Right ventricle myocardium inferior (tissue), 1 donor: ENCODE data around the gene CRISPLD2. TPM values are rescaled to one million over a fixed set of nuclear protein-coding genes. Genes with fewer than 3 reads are reported as not detected.
A peak's percentile ranks its signal among the peaks of the same experiment; 100 is the strongest.

Experiments
- ATAC-seq: fragments of 200-7000 bp; cut with Tn5 transposase; one replicate; pipeline ENCODE4 v1.9.1; 2020; ENCODE audit warnings: mild to moderate bottlenecking, moderate library complexity
- DNase-seq: peaks from one replicate; pipeline ENCODE4 v3.0.0; 2021; ENCODE audit errors: missing footprints
- intact Hi-C: fragments of 100-400 bp; cut with DNase I; formaldehyde crosslinking; loops from one replicate; pipeline ENCODE4 v1.11.0; 2022
- total RNA-seq: library from RNA; stranded (reverse); fragmentation: NEBNext Ultra II Directional; extraction: Animal tissue kit (Norgen Biotek cat#: 25700); gene quantifications from one replicate; pipeline ENCODE4 v1.2.1, GENCODE V29; 2021
- donor health status: DM: no; HTN: yes; CAD: no; lungs with severe emphysema.

CRISPLD2 gene
- total RNA-seq, 1 donor from 2014 or later, result 38.1 TPM

DNA sequence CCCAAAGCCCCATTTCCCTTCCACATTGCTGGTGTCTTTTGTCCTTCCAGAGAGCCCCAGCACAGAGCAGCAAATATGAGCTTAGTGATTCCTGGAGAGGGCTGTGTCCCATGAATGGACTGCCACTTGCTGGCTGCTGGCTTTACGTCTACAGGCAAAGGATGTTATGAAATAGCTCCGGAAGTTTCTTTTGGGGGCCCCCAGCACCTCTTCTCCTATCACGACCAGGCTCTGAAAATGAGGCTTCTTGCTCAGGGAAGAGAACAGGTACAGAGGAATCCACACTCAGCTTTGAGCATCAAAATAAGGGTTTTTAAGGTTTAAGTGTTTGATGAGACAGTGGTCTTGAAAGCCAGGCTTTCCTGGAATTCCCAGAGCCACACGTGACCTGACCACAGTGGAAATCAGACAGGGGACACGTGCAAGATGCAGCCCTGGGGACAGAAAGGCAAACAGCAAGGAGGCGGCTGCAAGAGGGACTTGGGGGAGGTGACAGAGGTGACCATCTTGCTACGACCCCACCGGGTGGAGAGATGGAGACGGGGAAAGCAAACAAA is 133.5 kb downstream of the CRISPLD2 start:
- ATAC-seq, result peak; percentile 16
- DNase-seq, result peak; percentile 23
- intact Hi-C loops, result no loop called here

DNA sequence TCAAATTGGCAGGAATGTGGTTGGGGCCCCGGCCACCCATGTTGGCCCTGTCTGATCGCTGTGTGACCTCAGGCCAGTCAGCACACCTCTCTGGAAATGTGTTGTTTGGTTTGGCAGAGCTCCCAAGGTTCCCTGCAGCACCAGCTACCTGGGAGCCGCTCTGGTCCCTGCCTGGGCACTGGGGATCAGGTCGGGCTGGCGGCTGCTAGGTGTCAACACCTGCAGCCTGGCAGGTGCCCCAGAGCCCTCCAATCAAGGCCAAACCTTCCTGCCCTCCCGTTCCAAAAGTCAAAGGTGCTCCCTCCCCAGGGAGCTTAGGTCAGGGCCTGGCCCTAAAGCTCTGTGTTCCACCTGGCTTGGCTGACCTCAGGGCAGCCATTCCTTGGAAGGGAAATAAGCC is 135.6 kb downstream of the CRISPLD2 start:
- DNase-seq (peak; percentile 13), ATAC-seq (no peak)
- intact Hi-C loops, result no loop called here

DNA sequence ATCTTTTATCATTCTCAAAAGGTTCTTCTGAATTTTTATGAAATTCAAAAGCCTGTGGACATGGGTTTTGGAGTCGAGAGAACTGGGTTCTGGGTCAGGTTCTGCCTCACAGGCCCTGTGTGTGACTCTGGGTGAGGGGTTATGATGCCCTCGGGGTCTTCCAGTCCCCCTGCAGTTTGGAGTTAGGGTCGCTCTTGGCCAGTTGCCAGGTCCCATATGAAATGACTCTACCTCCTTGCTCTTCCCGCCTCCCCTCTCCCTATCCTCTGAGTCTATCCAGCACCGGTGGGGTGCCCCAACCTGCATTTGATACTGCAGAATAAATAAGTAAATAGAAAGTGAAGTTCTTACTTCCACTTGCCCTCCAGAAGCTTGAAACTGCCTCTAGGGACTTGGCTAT is 137.4 kb downstream of the CRISPLD2 start:
- DNase-seq, result peak; percentile 27
- no peak for ATAC-seq
- intact Hi-C loops, result no loop called here

DNA sequence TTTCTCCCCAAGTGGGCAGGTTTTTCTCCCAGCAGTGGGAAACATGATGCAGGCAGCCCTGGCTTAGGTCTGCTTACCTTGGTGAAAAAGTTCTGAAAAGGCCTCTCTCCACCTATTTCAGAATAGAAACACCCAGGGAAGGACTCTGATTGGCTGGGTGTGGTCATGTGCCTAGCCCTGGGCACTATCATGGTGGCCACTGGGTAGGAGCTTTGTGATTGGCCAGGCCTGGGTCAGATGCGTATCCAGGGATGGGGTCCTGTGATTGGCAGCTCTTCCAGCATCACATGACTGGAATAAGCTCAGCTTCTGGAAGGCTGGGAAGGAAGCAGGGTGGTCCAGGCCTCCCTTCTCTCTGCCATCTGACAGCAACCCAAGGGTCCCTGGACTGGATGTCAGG is 138.0 kb downstream of the CRISPLD2 start:
- intact Hi-C loops, result no loop called here
- ATAC-seq, result no peak
- DNase-seq, result peak; percentile 13

Other genes with a start within 250 kb of the CRISPLD2 start
- gene COTL1, start 201.9 kb upstream of the CRISPLD2 start, total RNA-seq, result 18.4 TPM
- gene KLHL36, start 171.5 kb upstream of the CRISPLD2 start, total RNA-seq, result 58.2 TPM
- 76.5 TPM for gene USP10, start 120.0 kb upstream of the CRISPLD2 start, total RNA-seq
- 41.4 TPM for gene ZDHHC7, start 191.6 kb downstream of the CRISPLD2 start, total RNA-seq
- gene KIAA0513, start 207.8 kb downstream of the CRISPLD2 start, total RNA-seq, result 7.4 TPM